CD14-positive monocyte (primary cell): Measurements from ENCODE around the gene ESPN. TPM values are rescaled to one million over a fixed set of nuclear protein-coding genes. Genes with fewer than 3 reads are reported as not detected.

ENCODE experiments used
- DNase-seq, 3 donors: peaks; one replicate each; pipeline ENCODE4 v3.0.0-alpha.2; 2011 to 2022
- H2AFZ ChIP-seq: 2 replicates; pipeline ENCODE4 v1.6.0; 2012; ENCODE audit warnings: mild to moderate bottlenecking, low read depth, low read length, inconsistent platforms; ENCODE audit not compliant: insufficient read depth, poor library complexity, severe bottlenecking
- H3K27ac ChIP-seq, 2 donors: 1 replicate in 1 of 2; 2 replicates in 1 of 2; pipeline ENCODE4 v1.5.1; 2012 to 2013; ENCODE audit warnings: low read length in 2 of 2, control low read depth in 1 of 2, inconsistent platforms in 1 of 2, low read depth in 1 of 2, mild to moderate bottlenecking in 1 of 2
- H3K27me3 ChIP-seq, 2 donors: one replicate each; pipeline versions ENCODE4 v1.6.0 to v1.6.1; 2011 to 2013; ENCODE audit warnings: low read length in 2 of 2; ENCODE audit not compliant: control insufficient read depth in 2 of 2, insufficient read depth in 2 of 2
- H3K36me3 ChIP-seq, 2 donors: replicated peaks in 1 of 2; 1 replicate in 1 of 2; 2 replicates in 1 of 2; pipeline versions ENCODE4 v1.5.1 to v1.6.1; 2012 to 2013; ENCODE audit warnings: low read length in 2 of 2, control low read depth in 1 of 2, inconsistent platforms in 1 of 2, mild to moderate bottlenecking in 1 of 2; ENCODE audit not compliant: insufficient read depth in 2 of 2, control insufficient read depth in 1 of 2
- H3K4me1 ChIP-seq, 2 donors: 1 replicate in 1 of 2; 2 replicates in 1 of 2; pipeline versions ENCODE4 v1.5.1 to v1.6.1; 2012 to 2013; ENCODE audit warnings: low read length in 2 of 2, control low read depth in 1 of 2, inconsistent platforms in 1 of 2, mild to moderate bottlenecking in 1 of 2, moderate library complexity in 1 of 2; ENCODE audit not compliant: insufficient read depth in 2 of 2, control insufficient read depth in 1 of 2
- H3K4me2 ChIP-seq: replicated peaks from 2 replicates; pipeline ENCODE3; 2012; ENCODE audit warnings: low read length, moderate library complexity, mild to moderate bottlenecking; ENCODE audit not compliant: poor library complexity, severe bottlenecking; ENCODE audit errors: extremely low read depth
- H3K4me3 ChIP-seq, 3 experiments: fragments of 200-600 bp in 1 of 3; sonication (generic) in 1 of 3; replicated peaks in 1 of 3; 1 replicate in 2 of 3; 2 replicates in 1 of 3; pipeline ENCODE4 v1.5.1; 2011 to 2013; ENCODE audit warnings: low read length in 3 of 3, mild to moderate bottlenecking in 3 of 3, control low read depth in 2 of 3, low read depth in 2 of 3, inconsistent platforms in 1 of 3, moderate library complexity in 1 of 3
- H3K79me2 ChIP-seq: 2 replicates; pipeline ENCODE4 v1.6.0; 2012; ENCODE audit warnings: mild to moderate bottlenecking, control low read depth, inconsistent platforms, low read length, moderate library complexity; ENCODE audit not compliant: insufficient read depth
- H3K9ac ChIP-seq: 2 replicates; pipeline ENCODE4 v1.6.0; 2017; ENCODE audit warnings: low read length, mild to moderate bottlenecking; ENCODE audit not compliant: insufficient read depth, poor library complexity, severe bottlenecking
- H3K9me3 ChIP-seq, 2 donors: replicated peaks in 1 of 2; 1 replicate in 1 of 2; 2 replicates in 1 of 2; pipeline versions ENCODE4 v1.5.1 to v1.6.1; 2012 to 2013; ENCODE audit warnings: low read length in 2 of 2, control low read depth in 1 of 2; ENCODE audit not compliant: control insufficient read depth in 1 of 2, insufficient read depth in 1 of 2
- H4K20me1 ChIP-seq: 2 replicates; pipeline ENCODE4 v1.6.0; 2012; ENCODE audit warnings: mild to moderate bottlenecking, low read length, control low read depth, moderate library complexity; ENCODE audit not compliant: insufficient read depth
- H3K27ac Mint-ChIP-seq, 7 donors: one replicate each; pipeline ENCODE4 v1.8.0; 2020; ENCODE audit warnings: mild to moderate bottlenecking in 7 of 7, mixed read lengths in 7 of 7, moderate library complexity in 6 of 7, inconsistent platforms in 2 of 7
- H3K27me3 Mint-ChIP-seq, 3 donors: one replicate each; pipeline ENCODE4 v1.8.0; 2021 to 2022; ENCODE audit warnings: low read depth in 3 of 3, mild to moderate bottlenecking in 3 of 3, mixed read lengths in 3 of 3, moderate library complexity in 3 of 3, inconsistent platforms in 1 of 3
- H3K36me3 Mint-ChIP-seq, 2 donors: one replicate each; pipeline ENCODE4 v1.8.0; 2020; ENCODE audit warnings: mixed read lengths in 2 of 2, inconsistent platforms in 1 of 2, mild to moderate bottlenecking in 1 of 2
- H3K4me1 Mint-ChIP-seq: one replicate; pipeline ENCODE4 v1.8.0; 2020; ENCODE audit warnings: mild to moderate bottlenecking, mixed read lengths
- H3K4me3 Mint-ChIP-seq, 2 donors: one replicate each; pipeline ENCODE4 v1.8.0; 2020; ENCODE audit warnings: mild to moderate bottlenecking in 2 of 2, mixed read lengths in 2 of 2, moderate library complexity in 1 of 2
- H3K9me3 Mint-ChIP-seq, 7 donors: one replicate each; pipeline ENCODE4 v1.8.0; 2020 to 2022; ENCODE audit warnings: mixed read lengths in 7 of 7, mild to moderate bottlenecking in 6 of 7, moderate library complexity in 6 of 7, inconsistent platforms in 2 of 7
- WGBS: methylation state at CpG from one replicate; pipeline ENCODE4 v1.1.5; 2013; ENCODE audit warnings: missing lambda C conversion rate; ENCODE audit not compliant: insufficient coverage; 5-methylcytosine and 5-hydroxymethylcytosine counted together
- intact Hi-C, 2 donors: fragments of 100-400 bp; cut with micrococcal nuclease; formaldehyde crosslinking; loops; one replicate each; pipeline versions ENCODE4 v1.15.0 to v1.15.1; 2023
- polyA plus RNA-seq, 3 donors: library from polyadenylated mRNA; depleted of rRNA in 1 of 3; unstranded in 2 of 3; stranded (reverse) in 1 of 3; fragments of 300-500 nt in 2 of 3; fragments of >200 nt in 1 of 3; fragmentation: Illumina TruSeq in 2 of 3; gene quantifications; 1 replicate in 2 of 3; 2 replicates in 1 of 3; pipeline ENCODE4 v1.2.3, GENCODE V29; 2012 to 2021
- TF ChIP-seq, protein P1 (sequence below): fragments of 200-600 bp; IDR thresholded peaks from one replicate; pipeline ENCODE4 v1.8.0; 2022; ENCODE audit warnings: antibody characterized with exemption, mild to moderate bottlenecking

Gene ESPN
- polyA plus RNA-seq, 3 donors = not detected

DNA sequence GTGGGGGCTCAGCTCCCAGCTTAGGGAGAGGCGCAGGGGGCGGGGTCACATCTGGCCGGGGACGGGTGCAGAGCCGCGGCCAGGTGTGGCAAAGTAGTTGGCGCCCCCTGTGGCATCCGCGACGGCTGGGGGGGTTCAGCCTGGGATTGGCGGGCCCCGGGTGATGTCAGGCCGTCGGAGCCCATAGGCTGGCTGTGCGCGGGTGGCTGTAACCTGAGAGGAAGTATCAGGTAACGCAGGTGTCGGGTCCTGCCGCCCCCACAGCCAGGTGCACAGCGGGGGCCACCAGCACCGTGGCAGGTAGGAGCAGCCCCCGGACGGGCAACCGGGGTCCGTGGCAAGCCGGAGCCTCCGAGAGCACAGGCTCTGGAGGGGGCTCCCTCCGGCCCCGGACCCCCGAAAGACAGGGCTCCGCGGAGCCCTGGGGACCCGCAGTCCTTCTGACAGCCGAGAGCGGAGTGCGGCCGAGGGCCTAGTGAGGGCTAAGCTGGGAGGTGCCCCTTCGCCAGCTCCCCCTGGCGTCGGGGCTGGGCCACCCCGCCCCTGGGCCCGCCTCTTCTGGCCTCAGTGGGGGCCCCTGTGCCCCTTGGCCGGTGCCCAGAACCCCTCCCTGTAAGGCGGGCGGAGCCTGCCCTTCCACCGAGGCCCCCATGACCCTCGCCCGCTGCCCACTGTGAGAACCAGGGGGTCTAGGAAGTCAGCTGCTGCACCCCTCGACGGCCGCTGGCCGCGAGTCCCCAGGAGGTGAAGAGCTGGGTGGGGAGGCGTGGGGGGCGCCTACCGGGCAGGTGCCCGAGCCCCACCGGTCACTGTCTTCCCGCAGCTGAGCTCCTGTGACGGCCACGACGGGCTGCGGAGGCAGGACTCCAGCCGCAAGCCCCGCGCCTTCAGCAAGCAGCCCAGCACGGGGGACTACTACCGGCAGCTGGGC, 23.5 kb downstream of the ESPN start:
- 4% methylated on average over 66 of the region's 68 CpGs for WGBS
- Mint-ChIP-seq H3K9me3 (peaks cover 0 to 10% (median 0%) of the 10 kb centered on the region in 7 donors), H3K27me3 (peaks cover 60 to 84% (median 67%) of the 10 kb centered on the region in 3 donors), H3K4me1 (peaks cover 2% of the 10 kb centered on the region), H3K36me3 (peaks cover 0 to 5% of the 10 kb centered on the region in 2 donors), H3K27ac (no peak overlapping the region), H3K4me3 (peak overlapping the region in 1 of 2 donors; percentile 60)
- no peak for DNase-seq
- no peak overlapping the region for H3K4me2 ChIP-seq
- H3K9me3 ChIP-seq = no peaks in the 10 kb centered on the region
- no peaks in the 10 kb centered on the region for H3K36me3 ChIP-seq
- peaks cover 6 to 55% of the 10 kb centered on the region in 2 donors for H3K27me3 ChIP-seq
- H3K79me2 ChIP-seq = no peaks in the 10 kb centered on the region
- H4K20me1 ChIP-seq = no peaks in the 10 kb centered on the region
- intact Hi-C loops = no loop called here
- no peak overlapping the region for H3K9ac ChIP-seq
- H2AFZ ChIP-seq = no peak overlapping the region
- TF ChIP-seq, protein P1, sequence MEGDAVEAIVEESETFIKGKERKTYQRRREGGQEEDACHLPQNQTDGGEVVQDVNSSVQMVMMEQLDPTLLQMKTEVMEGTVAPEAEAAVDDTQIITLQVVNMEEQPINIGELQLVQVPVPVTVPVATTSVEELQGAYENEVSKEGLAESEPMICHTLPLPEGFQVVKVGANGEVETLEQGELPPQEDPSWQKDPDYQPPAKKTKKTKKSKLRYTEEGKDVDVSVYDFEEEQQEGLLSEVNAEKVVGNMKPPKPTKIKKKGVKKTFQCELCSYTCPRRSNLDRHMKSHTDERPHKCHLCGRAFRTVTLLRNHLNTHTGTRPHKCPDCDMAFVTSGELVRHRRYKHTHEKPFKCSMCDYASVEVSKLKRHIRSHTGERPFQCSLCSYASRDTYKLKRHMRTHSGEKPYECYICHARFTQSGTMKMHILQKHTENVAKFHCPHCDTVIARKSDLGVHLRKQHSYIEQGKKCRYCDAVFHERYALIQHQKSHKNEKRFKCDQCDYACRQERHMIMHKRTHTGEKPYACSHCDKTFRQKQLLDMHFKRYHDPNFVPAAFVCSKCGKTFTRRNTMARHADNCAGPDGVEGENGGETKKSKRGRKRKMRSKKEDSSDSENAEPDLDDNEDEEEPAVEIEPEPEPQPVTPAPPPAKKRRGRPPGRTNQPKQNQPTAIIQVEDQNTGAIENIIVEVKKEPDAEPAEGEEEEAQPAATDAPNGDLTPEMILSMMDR = no peak
- H3K4me1 ChIP-seq = no peaks in the 10 kb centered on the region
- H3K27ac ChIP-seq = no peak overlapping the region
- H3K4me3 ChIP-seq = no peak overlapping the region

DNA sequence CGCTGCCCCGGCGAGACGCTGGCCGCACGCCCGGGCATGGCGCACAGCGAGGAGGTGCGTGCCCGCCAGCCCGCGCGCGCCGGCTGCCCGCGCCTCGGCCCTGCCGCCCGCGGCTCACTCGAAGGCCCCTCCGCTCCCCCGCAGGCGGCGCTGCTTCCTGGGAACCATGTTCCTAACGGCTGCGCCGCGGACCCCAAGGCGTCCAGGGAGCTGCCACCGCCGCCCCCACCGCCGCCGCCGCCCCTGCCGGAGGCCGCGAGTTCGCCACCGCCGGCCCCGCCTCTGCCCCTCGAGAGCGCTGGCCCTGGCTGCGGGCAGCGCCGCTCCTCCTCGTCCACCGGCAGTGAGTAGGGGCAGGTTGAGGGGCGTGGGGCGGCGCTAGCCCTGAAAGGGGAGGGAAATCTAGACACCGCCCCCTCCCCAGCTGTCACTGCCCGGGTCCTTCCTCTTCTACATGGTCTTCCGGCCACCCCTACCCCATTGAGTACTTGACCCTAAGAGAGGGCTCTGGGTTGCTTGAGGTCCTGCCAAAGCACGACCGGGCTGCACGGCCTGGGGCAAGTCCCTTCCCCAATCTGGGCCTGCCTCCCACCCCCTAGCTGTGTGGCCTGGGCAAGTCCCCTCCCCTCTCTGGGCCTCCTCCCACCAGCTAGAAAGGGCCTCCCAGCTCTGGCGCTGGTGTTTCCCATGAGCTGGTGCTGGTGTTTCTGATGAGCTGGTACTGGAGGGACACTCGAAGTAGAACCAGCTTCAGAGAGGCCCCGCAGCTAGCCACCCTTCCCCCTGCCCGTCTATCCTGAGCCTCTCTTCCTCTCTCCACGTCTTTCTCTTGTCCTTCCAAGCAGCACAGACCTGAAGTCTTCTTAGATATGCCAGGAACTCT, 24.4 kb downstream of the ESPN start:
- peaks cover 0 to 5% of the 10 kb centered on the region in 2 donors for H3K36me3 Mint-ChIP-seq
- Histone ChIP-seq H3K79me2 (no peaks in the 10 kb centered on the region), H3K27ac (no peak overlapping the region), H3K27me3 (peaks cover 6 to 59% of the 10 kb centered on the region in 2 donors), H3K9ac (no peak overlapping the region), H3K4me3 (no peak overlapping the region), H3K4me1 (no peaks in the 10 kb centered on the region), H3K9me3 (no peaks in the 10 kb centered on the region), H3K36me3 (no peaks in the 10 kb centered on the region), H4K20me1 (no peaks in the 10 kb centered on the region), H3K4me2 (no peak overlapping the region), H2AFZ (no peak overlapping the region)
- no peak for DNase-seq
- H3K4me3 Mint-ChIP-seq = peak overlapping the region in 1 of 2 donors; percentile 75
- H3K27ac Mint-ChIP-seq = no peak overlapping the region
- H3K27me3 Mint-ChIP-seq = peaks cover 69 to 90% (median 74%) of the 10 kb centered on the region in 3 donors
- intact Hi-C loops = no loop called here
- H3K9me3 Mint-ChIP-seq = peaks cover 0 to 10% (median 0%) of the 10 kb centered on the region in 7 donors
- TF ChIP-seq, protein P1 = no peak
- WGBS = 4% methylated on average over 44 of the region's 66 CpGs
- peaks cover 2% of the 10 kb centered on the region for H3K4me1 Mint-ChIP-seq
